Measurements from ENCODE around the gene DOCK1.

Gene DOCK1

DNA sequence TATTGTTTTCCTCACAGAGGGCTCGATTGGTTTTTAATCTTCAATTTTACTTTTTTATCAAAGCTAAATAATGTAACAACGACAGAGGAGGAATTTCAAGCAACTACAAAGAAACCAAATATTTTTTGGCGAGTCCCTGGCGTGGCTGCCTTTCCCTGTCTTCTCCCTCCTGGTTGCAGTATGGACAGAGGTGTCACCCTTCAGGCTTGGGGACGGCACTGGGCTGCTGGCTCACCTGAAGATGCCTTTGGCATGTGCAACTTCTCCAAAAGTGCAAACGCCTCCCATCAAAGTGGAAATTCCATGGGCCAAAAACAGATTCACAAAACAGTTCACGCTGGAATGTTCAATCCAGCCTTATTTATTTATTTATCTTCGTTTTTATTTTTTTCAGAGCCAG is 51.9 kb downstream of the DOCK1 start:
- TF ChIP-seq, protein P1, sequence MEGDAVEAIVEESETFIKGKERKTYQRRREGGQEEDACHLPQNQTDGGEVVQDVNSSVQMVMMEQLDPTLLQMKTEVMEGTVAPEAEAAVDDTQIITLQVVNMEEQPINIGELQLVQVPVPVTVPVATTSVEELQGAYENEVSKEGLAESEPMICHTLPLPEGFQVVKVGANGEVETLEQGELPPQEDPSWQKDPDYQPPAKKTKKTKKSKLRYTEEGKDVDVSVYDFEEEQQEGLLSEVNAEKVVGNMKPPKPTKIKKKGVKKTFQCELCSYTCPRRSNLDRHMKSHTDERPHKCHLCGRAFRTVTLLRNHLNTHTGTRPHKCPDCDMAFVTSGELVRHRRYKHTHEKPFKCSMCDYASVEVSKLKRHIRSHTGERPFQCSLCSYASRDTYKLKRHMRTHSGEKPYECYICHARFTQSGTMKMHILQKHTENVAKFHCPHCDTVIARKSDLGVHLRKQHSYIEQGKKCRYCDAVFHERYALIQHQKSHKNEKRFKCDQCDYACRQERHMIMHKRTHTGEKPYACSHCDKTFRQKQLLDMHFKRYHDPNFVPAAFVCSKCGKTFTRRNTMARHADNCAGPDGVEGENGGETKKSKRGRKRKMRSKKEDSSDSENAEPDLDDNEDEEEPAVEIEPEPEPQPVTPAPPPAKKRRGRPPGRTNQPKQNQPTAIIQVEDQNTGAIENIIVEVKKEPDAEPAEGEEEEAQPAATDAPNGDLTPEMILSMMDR (IDR thresholded peaks at IDR 0.05; ENCODE audit: low read length, missing control alignments), result no peak
- no peak overlapping the region for H3K4me3 ChIP-seq (replicated peaks; ENCODE audit: low read depth, low read length)
- no peak for DNase-seq (ENCODE audit: low read depth)

- TF ChIP-seq, protein P1 (IDR thresholded peaks at IDR 0.05; ENCODE audit: low read length, missing control alignments), result no peak
- DNase-seq (ENCODE audit: low read depth), result no peak
- no peak overlapping the region for H3K4me3 ChIP-seq (replicated peaks; ENCODE audit: low read depth, low read length)
Measured at GRCh38 chr10:126959431-126959830, 54.2 kb downstream of the DOCK1 start.

GRCh38 chr10:126959906-126960685 is 54.9 kb downstream of the DOCK1 start:
- TF ChIP-seq, protein P1 (IDR thresholded peaks at IDR 0.05; ENCODE audit: low read length, missing control alignments), result no peak
- no peak for DNase-seq (ENCODE audit: low read depth)

GRCh38 chr10:126963354-126963753 is 58.1 kb downstream of the DOCK1 start:
- no peak for DNase-seq (ENCODE audit: low read depth)
- no peak overlapping the region for H3K4me3 ChIP-seq (replicated peaks; ENCODE audit: low read depth, low read length)
- TF ChIP-seq, protein P1 (IDR thresholded peaks at IDR 0.05; ENCODE audit: low read length, missing control alignments), result no peak

More at GRCh38 chr10:126959906-126960685, 54.9 kb downstream of the DOCK1 start:
- H3K4me3 ChIP-seq (replicated peaks; ENCODE audit: low read depth, low read length), result no peak overlapping the region

- TF ChIP-seq, protein P1 (IDR thresholded peaks at IDR 0.05; ENCODE audit: low read length, missing control alignments), result no peak
- no peak for DNase-seq (ENCODE audit: low read depth)
- no peak overlapping the region for H3K4me3 ChIP-seq (replicated peaks; ENCODE audit: low read depth, low read length)
Measured at GRCh38 chr10:126964190-126964589, 59.0 kb downstream of the DOCK1 start.

GRCh38 chr10:126966938-126967337 is 61.7 kb downstream of the DOCK1 start:
- no peak overlapping the region for H3K4me3 ChIP-seq (replicated peaks; ENCODE audit: low read depth, low read length)
- TF ChIP-seq, protein P1 (IDR thresholded peaks at IDR 0.05; ENCODE audit: low read length, missing control alignments), result no peak
- DNase-seq (ENCODE audit: low read depth), result no peak

DNA sequence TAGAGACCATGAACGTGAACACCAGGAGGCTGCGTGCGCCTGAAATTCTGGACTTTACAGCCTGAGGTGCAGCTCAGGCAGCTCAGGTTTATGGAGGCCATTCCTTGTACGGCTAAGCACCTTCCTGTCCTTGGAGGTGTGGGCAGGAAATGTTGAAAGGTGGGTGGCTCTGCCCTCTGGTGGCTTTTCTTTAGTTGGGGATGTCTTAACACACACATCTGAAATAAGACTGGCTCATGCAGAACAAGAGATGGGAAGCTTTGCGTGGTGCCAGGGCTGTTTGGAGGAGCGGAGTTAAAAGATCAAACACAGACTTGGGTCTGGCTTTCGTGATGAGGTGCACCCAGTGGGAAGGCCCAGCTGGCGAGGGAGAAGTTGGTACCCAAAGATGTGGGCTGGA is 64.1 kb downstream of the DOCK1 start:
- no peak overlapping the region for H3K4me3 ChIP-seq (replicated peaks; ENCODE audit: low read depth, low read length)
- TF ChIP-seq, protein P1 (IDR thresholded peaks at IDR 0.05; ENCODE audit: low read length, missing control alignments), result no peak
- peak; percentile 6 for DNase-seq (ENCODE audit: low read depth)

Measured in fibroblast of pulmonary artery (primary cell).